Head of caudate nucleus (tissue), 42 donors: ENCODE results near the gene EIF5B.
"Not testable (repeated sequence)": the region's sequence is repeated elsewhere in the genome, so short reads cannot be mapped to it uniquely, and the experiment has no call there.

Experiments used
- DNase-seq, 42 donors: peaks; one replicate each; pipeline versions ENCODE4 v3.0.0 to v3.0.0-alpha.2; 2020 to 2021; ENCODE audit warnings: mixed read lengths in 7 of 42
- intact Hi-C: fragments of 100-400 bp; cut with DNase I; formaldehyde crosslinking; loops from one replicate; pipeline ENCODE4 v1.15.0; 2022

EIF5B gene, protein sequence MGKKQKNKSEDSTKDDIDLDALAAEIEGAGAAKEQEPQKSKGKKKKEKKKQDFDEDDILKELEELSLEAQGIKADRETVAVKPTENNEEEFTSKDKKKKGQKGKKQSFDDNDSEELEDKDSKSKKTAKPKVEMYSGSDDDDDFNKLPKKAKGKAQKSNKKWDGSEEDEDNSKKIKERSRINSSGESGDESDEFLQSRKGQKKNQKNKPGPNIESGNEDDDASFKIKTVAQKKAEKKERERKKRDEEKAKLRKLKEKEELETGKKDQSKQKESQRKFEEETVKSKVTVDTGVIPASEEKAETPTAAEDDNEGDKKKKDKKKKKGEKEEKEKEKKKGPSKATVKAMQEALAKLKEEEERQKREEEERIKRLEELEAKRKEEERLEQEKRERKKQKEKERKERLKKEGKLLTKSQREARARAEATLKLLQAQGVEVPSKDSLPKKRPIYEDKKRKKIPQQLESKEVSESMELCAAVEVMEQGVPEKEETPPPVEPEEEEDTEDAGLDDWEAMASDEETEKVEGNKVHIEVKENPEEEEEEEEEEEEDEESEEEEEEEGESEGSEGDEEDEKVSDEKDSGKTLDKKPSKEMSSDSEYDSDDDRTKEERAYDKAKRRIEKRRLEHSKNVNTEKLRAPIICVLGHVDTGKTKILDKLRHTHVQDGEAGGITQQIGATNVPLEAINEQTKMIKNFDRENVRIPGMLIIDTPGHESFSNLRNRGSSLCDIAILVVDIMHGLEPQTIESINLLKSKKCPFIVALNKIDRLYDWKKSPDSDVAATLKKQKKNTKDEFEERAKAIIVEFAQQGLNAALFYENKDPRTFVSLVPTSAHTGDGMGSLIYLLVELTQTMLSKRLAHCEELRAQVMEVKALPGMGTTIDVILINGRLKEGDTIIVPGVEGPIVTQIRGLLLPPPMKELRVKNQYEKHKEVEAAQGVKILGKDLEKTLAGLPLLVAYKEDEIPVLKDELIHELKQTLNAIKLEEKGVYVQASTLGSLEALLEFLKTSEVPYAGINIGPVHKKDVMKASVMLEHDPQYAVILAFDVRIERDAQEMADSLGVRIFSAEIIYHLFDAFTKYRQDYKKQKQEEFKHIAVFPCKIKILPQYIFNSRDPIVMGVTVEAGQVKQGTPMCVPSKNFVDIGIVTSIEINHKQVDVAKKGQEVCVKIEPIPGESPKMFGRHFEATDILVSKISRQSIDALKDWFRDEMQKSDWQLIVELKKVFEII

GRCh38 chr2:99337113-99338028 lies at the start of gene EIF5B:
Gene EIF5B, plus strand, starts transcription at chr2:99337389. Its CDS starts 166 bp downstream, at chr2:99337555.
- DNase-seq = peak; percentile 93 to 99 (median 97)

GRCh38 chr2:99297994-99298393 lies 39.2 kb upstream of the EIF5B start:
- no peak for DNase-seq
- intact Hi-C loops = no loop called here

More at GRCh38 chr2:99337113-99338028, at the start of gene EIF5B:
- intact Hi-C loops = loop anchor here (1.0 to 10.0 kb wide), 3 partner anchors 153 to 183 kb away; partner anchors contain the start of genes LIPT1, MITD1, MRPL30 and REV1

GRCh38 chr2:99299580-99299979 lies 37.6 kb upstream of the EIF5B start:
- intact Hi-C loops = no loop called here
- DNase-seq = no peak

DNA sequence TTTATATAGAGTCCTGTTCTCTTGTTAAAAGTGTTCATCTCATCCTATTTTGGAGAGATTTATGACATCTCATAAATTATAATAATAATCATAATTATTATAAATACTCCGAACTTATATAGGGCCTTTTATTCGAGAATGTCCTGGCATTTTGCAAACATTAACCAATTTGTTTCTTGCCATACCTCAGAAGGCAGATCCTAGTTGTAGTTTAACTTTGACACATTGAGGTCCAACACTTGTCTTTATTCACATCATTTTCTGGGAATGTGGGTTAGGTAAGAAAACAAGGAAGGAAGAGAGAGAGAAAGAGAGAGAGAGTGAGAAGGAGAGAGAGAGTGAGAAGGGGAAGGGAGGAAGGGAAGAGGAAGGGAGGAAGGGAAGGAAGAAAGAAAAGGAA lies 36.1 kb upstream of the EIF5B start, which contains the start of gene LYG1:
TSS of gene LYG1 (minus strand) at position 101 of the 400 bp plus-strand sequence. CDS start 5,527 bp downstream, outside the sequence.
- intact Hi-C loops, DNase-seq: not testable (repeated sequence)

- peak in 1 of 42 donors; percentile 14 for DNase-seq
These were observed 19.9 kb upstream of the EIF5B start for GRCh38 chr2:99317161-99317872.

GRCh38 chr2:99317873-99318200 lies 19.4 kb upstream of the EIF5B start:
- peak in 1 of 42 donors; percentile 10 for DNase-seq
- intact Hi-C loops = not testable (repeated sequence)

More at GRCh38 chr2:99317161-99317872, 19.9 kb upstream of the EIF5B start:
- intact Hi-C loops = no loop called here

GRCh38 chr2:99325384-99325783 lies 11.8 kb upstream of the EIF5B start:
- intact Hi-C loops = no loop called here
- no peak for DNase-seq

- intact Hi-C loops = loop anchor here (2.0 to 10.0 kb wide), 2 partner anchors 155 to 181 kb away; partner anchors contain the start of genes LIPT1, MITD1, MRPL30 and TSGA10
- DNase-seq = peak; percentile 96 to 99 (median 98)
These were observed 1.0 kb upstream of the EIF5B start, which contains the start of gene TXNDC9 for GRCh38 chr2:99335911-99336803. Gene TXNDC9, minus strand, starts transcription at chr2:99336333. Its CDS starts 3,123 bp downstream, at chr2:99333210.

- DNase-seq = peak in 2 of 42 donors; percentile 5 to 27
- intact Hi-C loops = loop anchor here (1.0 to 10.0 kb wide), 3 partner anchors 154 to 182 kb away; partner anchors contain the start of genes LIPT1, MITD1, MRPL30 and REV1
These were observed 431 bp upstream of the EIF5B start for GRCh38 chr2:99336804-99337112.

GRCh38 chr2:99338029-99338585 lies 918 bp downstream of the EIF5B start:
- intact Hi-C loops = loop anchor here (10.0 kb wide), 1 partner anchor 183 kb away; the partner anchor contains the start of genes LIPT1 and TSGA10
- no peak for DNase-seq

DNA sequence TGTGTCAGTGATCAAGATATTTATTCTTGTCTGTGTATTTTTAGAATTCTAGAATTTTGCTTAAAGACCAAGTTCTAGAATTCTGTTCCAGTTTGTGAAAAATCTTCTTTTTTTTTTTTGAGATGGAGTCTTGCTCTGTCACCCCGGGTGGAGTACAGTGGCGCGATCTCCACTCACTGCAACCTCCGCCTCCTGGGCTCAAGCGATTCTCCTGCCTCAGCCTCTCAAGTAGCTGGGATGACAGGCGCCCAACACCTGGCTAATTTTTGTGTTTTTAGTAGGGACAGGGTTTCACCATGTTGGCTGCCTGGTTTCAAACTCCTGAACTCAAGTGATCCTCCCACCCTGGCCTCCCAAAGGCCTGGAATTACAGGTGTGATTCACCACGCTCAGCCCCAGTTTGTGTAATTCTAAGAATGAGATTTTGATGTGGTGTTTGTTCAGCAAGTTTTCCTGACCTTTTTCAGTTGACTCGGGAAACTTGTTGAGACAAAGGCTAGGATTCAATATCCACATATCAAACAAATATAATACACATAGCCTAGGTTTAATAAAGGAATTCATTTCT lies 3.6 kb downstream of the EIF5B start:
- intact Hi-C loops = no loop called here
- DNase-seq = no peak

GRCh38 chr2:99342536-99342935 lies 5.3 kb downstream of the EIF5B start:
- no peak for DNase-seq
- intact Hi-C loops = no loop called here

DNA sequence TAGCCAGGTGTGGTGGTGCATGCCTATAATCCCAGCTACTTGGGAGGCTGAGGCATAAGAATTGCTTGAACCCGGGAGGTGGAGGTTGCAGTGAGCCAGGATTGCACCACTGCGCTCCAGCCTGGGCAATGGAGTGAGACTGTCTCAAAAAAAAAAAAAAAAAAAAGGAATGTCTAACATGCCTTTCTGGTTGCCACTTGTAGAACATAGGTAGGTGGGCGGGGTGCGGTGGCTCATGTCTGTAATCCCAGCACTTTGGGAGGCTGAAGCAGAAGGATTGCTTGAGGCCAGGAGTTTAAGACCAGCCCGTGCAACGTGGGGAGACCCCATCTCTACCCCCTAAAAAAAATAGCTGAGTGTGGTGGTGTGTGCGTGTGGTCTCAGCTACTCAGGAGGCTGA lies 8.3 kb downstream of the EIF5B start:
- DNase-seq, intact Hi-C loops: not testable (repeated sequence)

- intact Hi-C loops = no loop called here
These were observed 9.0 kb downstream of the EIF5B start for GRCh38 chr2:99346218-99346617.

DNA sequence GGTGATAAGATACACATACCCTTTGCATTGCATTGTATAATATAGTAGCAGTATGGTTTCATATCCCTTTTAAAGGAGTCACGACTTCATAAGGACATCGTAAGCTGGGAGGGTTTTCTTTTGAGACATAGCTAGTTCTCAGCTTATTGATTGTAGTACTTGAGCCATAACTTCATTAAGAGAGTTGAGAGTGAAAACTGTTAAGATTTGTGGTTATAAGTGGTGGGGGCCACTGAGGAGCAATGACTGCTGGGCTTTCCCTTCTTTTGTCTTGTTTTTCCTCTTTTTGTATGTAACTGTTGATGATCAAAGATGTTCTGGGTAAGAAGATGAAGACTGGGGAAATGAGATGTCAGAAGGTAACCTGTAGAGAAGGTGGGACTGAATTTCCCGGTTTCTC lies 11.0 kb downstream of the EIF5B start:
- no peak for DNase-seq
- intact Hi-C loops = no loop called here

More at GRCh38 chr2:99346218-99346617, 9.0 kb downstream of the EIF5B start:
- DNase-seq = no peak
